GM10847 (cell line): ENCODE results near the gene FCER1G.
A peak's percentile ranks its signal among the peaks of the same experiment; 100 is the strongest.

Source experiments
- POLR2A ChIP-seq: IDR thresholded peaks from 2 replicates; pipeline ENCODE4 v1.6.1; 2011; ENCODE audit not compliant: insufficient read length; ENCODE audit errors: extremely low read depth

The FCER1G gene

GRCh38 chr1:161196521-161197451 lies 18.3 kb upstream of the FCER1G start:
- TF ChIP-seq POLR2A, result no peak

- TF ChIP-seq POLR2A, result no peak
Measured at GRCh38 chr1:161197560-161198193, 17.4 kb upstream of the FCER1G start.

- no peak for TF ChIP-seq POLR2A
Measured at GRCh38 chr1:161198194-161198896, 16.8 kb upstream of the FCER1G start.

- TF ChIP-seq POLR2A, result no peak
Measured at GRCh38 chr1:161198897-161199431, 16.1 kb upstream of the FCER1G start, which contains the start of gene ADAMTS4. ADAMTS4 (minus strand) TSS chr1:161199054; CDS start chr1:161198627, 427 bp downstream.

- TF ChIP-seq POLR2A, result no peak
Measured at GRCh38 chr1:161199506-161200139, 15.5 kb upstream of the FCER1G start.

GRCh38 chr1:161200421-161200991 lies 14.6 kb upstream of the FCER1G start:
- TF ChIP-seq POLR2A, result no peak

- TF ChIP-seq POLR2A, result no peak
Measured at GRCh38 chr1:161200992-161201835, 13.9 kb upstream of the FCER1G start.

GRCh38 chr1:161201836-161202712 lies 13.0 kb upstream of the FCER1G start, which contains the start of gene NDUFS2:
NDUFS2 (plus strand) TSS chr1:161202367; CDS start chr1:161202386, 19 bp downstream.
- peak; percentile 83 for TF ChIP-seq POLR2A

GRCh38 chr1:161206411-161207140 lies 8.5 kb upstream of the FCER1G start:
- TF ChIP-seq POLR2A, result no peak

- TF ChIP-seq POLR2A, result no peak
Measured at GRCh38 chr1:161207173-161207572, 7.9 kb upstream of the FCER1G start.

- no peak for TF ChIP-seq POLR2A
Measured at GRCh38 chr1:161209790-161210409, 5.2 kb upstream of the FCER1G start.

- TF ChIP-seq POLR2A, result no peak
Measured at GRCh38 chr1:161214369-161214768, 726 bp upstream of the FCER1G start.
